ENCODE results near the gene CCDC88C.

DNA sequence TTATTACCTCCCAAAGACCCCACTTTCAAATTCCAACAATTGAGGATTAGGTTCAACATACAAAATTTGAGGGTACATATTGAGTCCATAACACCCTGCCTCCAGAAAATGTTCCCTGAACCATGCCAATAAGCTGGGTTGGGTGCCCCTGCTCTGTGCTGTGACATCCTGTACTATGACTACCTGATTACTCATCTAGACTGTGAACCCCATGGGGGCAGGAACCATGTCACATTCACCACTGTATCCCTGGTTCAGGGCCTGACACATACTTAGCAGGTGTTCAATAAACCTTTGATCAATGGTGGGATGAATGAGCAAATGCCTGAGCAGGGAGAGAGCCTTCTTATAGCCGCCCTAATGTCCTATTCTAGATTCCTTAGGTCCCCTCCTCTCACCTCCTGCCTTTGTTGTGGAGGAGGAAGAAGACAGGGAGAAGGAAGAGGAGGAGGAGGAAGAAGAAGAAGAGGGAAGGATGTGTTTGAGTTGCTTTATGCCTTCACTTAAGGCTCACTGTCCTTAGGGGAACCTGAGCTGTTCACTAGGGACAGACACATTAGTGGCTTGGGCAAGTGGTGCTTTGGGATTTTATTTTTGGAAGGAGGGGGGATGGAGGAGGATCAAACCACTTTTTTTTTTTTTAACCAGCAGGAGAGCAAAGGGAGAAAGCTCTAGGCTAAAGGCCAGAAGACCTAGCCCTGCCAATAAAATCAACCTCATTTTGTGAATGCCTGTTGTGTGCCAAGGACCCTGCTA lies 194.4 kb downstream of the CCDC88C start:
- TF ChIP-seq EP300 (IDR thresholded peaks at IDR 0.05) = no peak
- TF ChIP-seq, protein P1, sequence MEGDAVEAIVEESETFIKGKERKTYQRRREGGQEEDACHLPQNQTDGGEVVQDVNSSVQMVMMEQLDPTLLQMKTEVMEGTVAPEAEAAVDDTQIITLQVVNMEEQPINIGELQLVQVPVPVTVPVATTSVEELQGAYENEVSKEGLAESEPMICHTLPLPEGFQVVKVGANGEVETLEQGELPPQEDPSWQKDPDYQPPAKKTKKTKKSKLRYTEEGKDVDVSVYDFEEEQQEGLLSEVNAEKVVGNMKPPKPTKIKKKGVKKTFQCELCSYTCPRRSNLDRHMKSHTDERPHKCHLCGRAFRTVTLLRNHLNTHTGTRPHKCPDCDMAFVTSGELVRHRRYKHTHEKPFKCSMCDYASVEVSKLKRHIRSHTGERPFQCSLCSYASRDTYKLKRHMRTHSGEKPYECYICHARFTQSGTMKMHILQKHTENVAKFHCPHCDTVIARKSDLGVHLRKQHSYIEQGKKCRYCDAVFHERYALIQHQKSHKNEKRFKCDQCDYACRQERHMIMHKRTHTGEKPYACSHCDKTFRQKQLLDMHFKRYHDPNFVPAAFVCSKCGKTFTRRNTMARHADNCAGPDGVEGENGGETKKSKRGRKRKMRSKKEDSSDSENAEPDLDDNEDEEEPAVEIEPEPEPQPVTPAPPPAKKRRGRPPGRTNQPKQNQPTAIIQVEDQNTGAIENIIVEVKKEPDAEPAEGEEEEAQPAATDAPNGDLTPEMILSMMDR (IDR thresholded peaks at IDR 0.05) = no peak
- no peak for TF ChIP-seq POLR2AphosphoS5 (IDR thresholded peaks at IDR 0.05)

Data from upper lobe of left lung (tissue), 4 donors.